Measurements from ENCODE around the gene C17orf50.

GRCh38 chr17:35715416-35715815, 45.3 kb upstream of the C17orf50 start:
- no peak for TF ChIP-seq CTCF (IDR thresholded peaks at IDR 0.05; ENCODE audit: low read depth, low read length)
- no peak for TF ChIP-seq MYC (IDR thresholded peaks at IDR 0.05; ENCODE audit: low read depth, low read length)

All from NB4 (cell line).